GM23338 (cell line): ENCODE measurements around the gene LOXHD1. TPM values are rescaled to one million over a fixed set of nuclear protein-coding genes. Genes with fewer than 3 reads are reported as not detected.

Experiments used
- ATAC-seq: fragments of 200-7000 bp; cut with Tn5 transposase; 3 replicates; pipeline ENCODE4 v1.9.1; 2020
- DNase-seq: peaks from one replicate; pipeline ENCODE4 v3.0.0-alpha.2; 2015; ENCODE audit warnings: low spot score
- H2AFZ ChIP-seq: fragments of 200-600 bp; sonication (generic); 2 replicates; pipeline ENCODE4 v1.8.0; 2016; ENCODE audit warnings: antibody characterized with exemption, mild to moderate bottlenecking, moderate library complexity
- H3F3A ChIP-seq: fragments of 200-600 bp; sonication (generic); replicated peaks from 2 replicates; pipeline ENCODE4 v1.8.0; 2017; ENCODE audit warnings: antibody characterized with exemption, mixed run types, low read depth
- H3K27ac ChIP-seq: fragments of 200-600 bp; sonication (generic); 2 replicates; pipeline ENCODE4 v1.6.1; 2016; ENCODE audit warnings: low read depth
- H3K27me3 ChIP-seq: fragments of 200-600 bp; sonication (generic); 2 replicates; pipeline ENCODE4 v1.8.0; 2016; ENCODE audit warnings: mild to moderate bottlenecking, mixed run types, moderate library complexity; ENCODE audit not compliant: insufficient read depth
- H3K36me3 ChIP-seq: fragments of 200-600 bp; sonication (generic); 2 replicates; pipeline ENCODE4 v1.8.0; 2016; ENCODE audit warnings: mild to moderate bottlenecking; ENCODE audit not compliant: insufficient read depth
- H3K4me1 ChIP-seq: fragments of 200-600 bp; sonication (generic); 2 replicates; pipeline ENCODE4 v1.8.0; 2016; ENCODE audit warnings: mild to moderate bottlenecking, moderate library complexity; ENCODE audit not compliant: insufficient read depth
- H3K4me2 ChIP-seq: fragments of 200-600 bp; sonication (generic); 2 replicates; pipeline ENCODE4 v1.7.1; 2017; ENCODE audit warnings: mixed run types
- H3K4me3 ChIP-seq: fragments of 200-600 bp; sonication (generic); 2 replicates; pipeline ENCODE4 v1.6.1; 2016; ENCODE audit warnings: mixed run types
- H3K79me2 ChIP-seq: fragments of 200-600 bp; sonication (generic); replicated peaks from 2 replicates; pipeline ENCODE4 v1.8.0; 2017; ENCODE audit warnings: mild to moderate bottlenecking; ENCODE audit not compliant: insufficient read depth
- H3K9me2 ChIP-seq: fragments of 200-600 bp; sonication (generic); 2 replicates; pipeline ENCODE4 v1.8.0; 2017; ENCODE audit not compliant: insufficient read depth
- H4K20me1 ChIP-seq: fragments of 200-600 bp; sonication (generic); replicated peaks from 2 replicates; pipeline ENCODE4 v1.8.0; 2017; ENCODE audit warnings: mild to moderate bottlenecking; ENCODE audit not compliant: insufficient read depth
- H3K27ac Mint-ChIP-seq: 2 replicates; pipeline ENCODE4 v1.8.0; 2020; ENCODE audit warnings: inconsistent platforms, mild to moderate bottlenecking, moderate library complexity, mixed read lengths
- H3K27me3 Mint-ChIP-seq: 3 replicates; pipeline ENCODE4 v1.8.0; 2022; ENCODE audit warnings: low read depth, mild to moderate bottlenecking, moderate library complexity, mixed read lengths, inconsistent platforms; ENCODE audit not compliant: insufficient read depth, poor library complexity
- H3K36me3 Mint-ChIP-seq: 3 replicates; pipeline ENCODE4 v1.8.0; 2021; ENCODE audit warnings: low read depth, mild to moderate bottlenecking, inconsistent platforms, moderate library complexity, mixed read lengths
- H3K4me1 Mint-ChIP-seq: 3 replicates; pipeline ENCODE4 v1.8.0; 2020; ENCODE audit warnings: mild to moderate bottlenecking, inconsistent platforms, mixed read lengths
- H3K4me3 Mint-ChIP-seq: 3 replicates; pipeline ENCODE4 v1.8.0; 2021; ENCODE audit warnings: moderate library complexity, mild to moderate bottlenecking, inconsistent platforms, mixed read lengths
- H3K9me3 Mint-ChIP-seq: 3 replicates; pipeline ENCODE4 v1.8.0; 2020; ENCODE audit warnings: moderate library complexity, mild to moderate bottlenecking, inconsistent platforms, mixed read lengths
- CTCF ChIP-seq, 2 experiments: fragments of 200-600 bp in 1 of 2; sonication (generic) in 1 of 2; conservative IDR thresholded peaks; 2 replicates each; pipeline versions ENCODE4 v1.5.1 to v1.6.1; 2016 to 2017; ENCODE audit warnings: antibody characterized with exemption in 2 of 2, low read depth in 2 of 2, mild to moderate bottlenecking in 2 of 2, moderate library complexity in 1 of 2
- ETS1 ChIP-seq: IDR thresholded peaks from 2 replicates; pipeline ENCODE4 v1.6.1; 2016; ENCODE audit warnings: antibody characterized with exemption
- JUNB ChIP-seq: IDR thresholded peaks from one replicate; pipeline ENCODE4 v1.6.1; 2016; ENCODE audit warnings: antibody characterized with exemption; ENCODE audit not compliant: unreplicated experiment
- POLR2AphosphoS5 ChIP-seq: IDR thresholded peaks from 2 replicates; pipeline ENCODE4 v1.6.1; 2016; ENCODE audit warnings: antibody characterized with exemption, low read depth
- STAT1 ChIP-seq: IDR thresholded peaks from one replicate; pipeline ENCODE4 v1.6.1; 2016; ENCODE audit warnings: antibody characterized with exemption; ENCODE audit not compliant: unreplicated experiment
- ZNF331 ChIP-seq: fragments of 250-450 bp; sonication (Bioruptor Pico); IDR thresholded peaks from 2 replicates; pipeline ENCODE4 v1.5.0; 2020; ENCODE audit warnings: low read depth, mild to moderate bottlenecking, moderate library complexity
- ZNF462 ChIP-seq: fragments of 250-450 bp; sonication (Bioruptor Pico); IDR thresholded peaks from 2 replicates; pipeline ENCODE4 v1.5.0; 2020; ENCODE audit warnings: mild to moderate bottlenecking, moderate library complexity
- polyA plus RNA-seq: library from polyadenylated mRNA; unstranded; fragments of >200 nt; fragmentation: Nextera tagmentation; extraction: Ambion mirVana; gene quantifications from 2 replicates; pipeline ENCODE4 v1.2.1, GENCODE V29; 2016
- total RNA-seq: library from RNA; depleted of rRNA; stranded (reverse); fragments of >200 nt; shearing (Covaris generic); gene quantifications from 2 replicates; pipeline ENCODE4 v1.2.3, GENCODE V29; 2014

Gene LOXHD1
- total and polyA plus RNA-seq, 2 experiments from 2014 or later, result 0.17 TPM; not detected in 1

- no peak overlapping the region for H2AFZ ChIP-seq
- H3K36me3 ChIP-seq, result no peaks in the 10 kb centered on the region
- H3K27ac ChIP-seq, result no peak overlapping the region
- Mint-ChIP-seq H3K36me3 (no peaks in the 10 kb centered on the region; the same call in 2 of the 3 replicates), H3K4me1 (no peaks in the 10 kb centered on the region), H3K9me3 (no peaks in the 10 kb centered on the region), H3K27me3 (peaks cover 2% of the 10 kb centered on the region), H3K4me3 (no peak overlapping the region), H3K27ac (no peak overlapping the region)
- no peak overlapping the region for H3K4me2 ChIP-seq
- H3F3A ChIP-seq, result no peaks in the 10 kb centered on the region
- H3K9me2 ChIP-seq, result no peaks in the 10 kb centered on the region
- peak; percentile 100 for ATAC-seq
- no peaks in the 10 kb centered on the region for H4K20me1 ChIP-seq
- peak; percentile 84 for DNase-seq
- no peaks in the 10 kb centered on the region for H3K4me1 ChIP-seq
- H3K79me2 ChIP-seq, result no peaks in the 10 kb centered on the region
- H3K27me3 ChIP-seq, result no peaks in the 10 kb centered on the region
- TF ChIP-seq ETS1 (no peak), CTCF (conservative IDR thresholded peaks at IDR 0.05; ENCODE audit: low read depth in 2 of 2) (peak; percentile 90 to 91)
- no peak overlapping the region for H3K4me3 ChIP-seq
Measured at GRCh38 chr18:46555724-46556123, 101.3 kb downstream of the LOXHD1 start.

GRCh38 chr18:46555213-46555612, 101.8 kb downstream of the LOXHD1 start:
- Histone ChIP-seq H3K4me1 (no peaks in the 10 kb centered on the region), H3K4me2 (no peak overlapping the region), H3K79me2 (no peaks in the 10 kb centered on the region), H3K36me3 (no peaks in the 10 kb centered on the region), H3K4me3 (no peak overlapping the region), H3K9me2 (no peaks in the 10 kb centered on the region), H3F3A (no peaks in the 10 kb centered on the region), H3K27ac (no peak overlapping the region), H3K27me3 (no peaks in the 10 kb centered on the region), H4K20me1 (no peaks in the 10 kb centered on the region), H2AFZ (no peak overlapping the region)
- Mint-ChIP-seq H3K36me3 (no peaks in the 10 kb centered on the region), H3K27ac (no peak overlapping the region), H3K4me3 (no peak overlapping the region), H3K9me3 (no peaks in the 10 kb centered on the region), H3K27me3 (no peaks in the 10 kb centered on the region), H3K4me1 (no peaks in the 10 kb centered on the region)
- DNase-seq (no peak), ATAC-seq (peak; percentile 19; the same call in 1 of the 3 replicates)
- TF ChIP-seq POLR2AphosphoS5 (no peak), ZNF462 (CRISPR knock-in tag) (no peak), JUNB (no peak), ZNF331 (CRISPR knock-in tag) (no peak), STAT1 (no peak), CTCF (conservative IDR thresholded peaks at IDR 0.05; ENCODE audit: low read depth in 2 of 2) (no peak)
